Endothelial cell of umbilical vein (primary cell): ENCODE measurements around the gene CEP120. TPM values are rescaled to one million over a fixed set of nuclear protein-coding genes. Genes with fewer than 3 reads are reported as not detected.

ENCODE experiments used
- BruUV-seq: library from RNA; stranded (reverse); fragments of 400-500 nt; replicated peaks from 2 replicates; lab custom pipeline; 2021; lab: Mats Ljungman, UMichigan
- CTCF ChIA-PET: fragments of 300-600, 350-600 bp; sonication (Branson Sonifier 250); formaldehyde crosslinking; loops from one replicate; lab custom pipeline; 2021; ENCODE audit warnings: antibody characterized with exemption, inconsistent platforms; lab: Charles Lee
- POLR2A ChIA-PET: fragments of 300-600, 350-600 bp; sonication (Branson Sonifier 250); formaldehyde crosslinking; loops from one replicate; lab custom pipeline; 2021; ENCODE audit warnings: antibody characterized with exemption, inconsistent platforms; lab: Charles Lee
- DNase-seq: peaks from one replicate; pipeline ENCODE4 v3.0.0-alpha.2; 2011; ENCODE audit warnings: low read depth, low spot score
- FAIRE-seq: peaks from 2 replicates; lab custom pipeline; 2011; peaks lifted over from hg19 to GRCh38; lab: Jason Lieb, UNC
- H2AFZ ChIP-seq: 2 replicates; pipeline ENCODE4 v1.6.0; 2012; ENCODE audit warnings: low read depth, low read length, control low read depth, inconsistent platforms
- H3K27ac ChIP-seq: 2 replicates; pipeline ENCODE4 v1.5.1; 2011; ENCODE audit warnings: low read depth, mild to moderate bottlenecking, control low read depth, low read length, moderate library complexity; ENCODE audit not compliant: insufficient read depth
- H3K27me3 ChIP-seq, 2 experiments: 2 replicates each; pipeline versions ENCODE4 v1.6.0 to v1.6.1; 2011; ENCODE audit warnings: low read length in 2 of 2, mixed read lengths in 1 of 2; ENCODE audit not compliant: control insufficient read depth in 2 of 2, insufficient read depth in 2 of 2
- H3K36me3 ChIP-seq, 2 experiments: 2 replicates in 1 of 2; 3 replicates in 1 of 2; pipeline ENCODE4 v1.5.1; 2011; ENCODE audit warnings: low read length in 2 of 2, mild to moderate bottlenecking in 1 of 2, moderate library complexity in 1 of 2; ENCODE audit not compliant: control insufficient read depth in 2 of 2, insufficient read depth in 2 of 2; ENCODE audit errors: extremely low read depth in 1 of 2
- H3K4me1 ChIP-seq: 3 replicates; pipeline ENCODE4 v1.5.1; 2011; ENCODE audit warnings: mild to moderate bottlenecking, low read length; ENCODE audit not compliant: control insufficient read depth, insufficient read depth; ENCODE audit errors: extremely low read depth
- H3K4me2 ChIP-seq: 2 replicates; pipeline ENCODE4 v1.6.1; 2011; ENCODE audit warnings: low read length, control low read depth, mixed read lengths; ENCODE audit not compliant: insufficient read depth
- H3K4me3 ChIP-seq, 3 experiments: fragments of 200-600 bp in 1 of 3; sonication (generic), shearing (Covaris generic) in 1 of 3; replicated peaks in 1 of 3; 2 replicates each; pipeline ENCODE4 v1.5.1; 2011 to 2016; ENCODE audit warnings: control low read depth in 3 of 3, low read length in 3 of 3, mild to moderate bottlenecking in 2 of 3, inconsistent platforms in 1 of 3, low read depth in 1 of 3, moderate library complexity in 1 of 3; ENCODE audit not compliant: insufficient read depth in 1 of 3
- H3K79me2 ChIP-seq: 2 replicates; pipeline ENCODE4 v1.6.0; 2012; ENCODE audit warnings: low read length, inconsistent platforms; ENCODE audit not compliant: control insufficient read depth, insufficient read depth
- H3K9ac ChIP-seq: replicated peaks from 2 replicates; pipeline ENCODE3; 2011; ENCODE audit warnings: low read length, control low read depth; ENCODE audit not compliant: insufficient read depth; ENCODE audit errors: extremely low read depth
- H3K9me1 ChIP-seq: replicated peaks from 3 replicates; pipeline ENCODE4 v1.6.0; 2011; ENCODE audit warnings: mild to moderate bottlenecking, low read length; ENCODE audit not compliant: control insufficient read depth, insufficient read depth; ENCODE audit errors: extremely low read depth
- H3K9me3 ChIP-seq: replicated peaks from 2 replicates; pipeline ENCODE4 v1.5.1; 2012; ENCODE audit warnings: low read length, inconsistent platforms; ENCODE audit not compliant: control insufficient read depth, insufficient read depth
- H4K20me1 ChIP-seq: replicated peaks from 2 replicates; pipeline ENCODE3; 2011; ENCODE audit warnings: mild to moderate bottlenecking, low read length; ENCODE audit not compliant: control insufficient read depth, insufficient read depth; ENCODE audit errors: extremely low read depth
- CTCF ChIP-seq, 2 donors: IDR thresholded peaks; 1 replicate in 1 of 2; 2 replicates in 1 of 2; pipeline ENCODE4 v1.5.1; 2011; ENCODE audit warnings: low read length in 2 of 2, mild to moderate bottlenecking in 2 of 2, moderate library complexity in 2 of 2, control low read depth in 1 of 2, inconsistent platforms in 1 of 2, low read depth in 1 of 2; ENCODE audit not compliant: insufficient read depth in 1 of 2; ENCODE audit errors: extremely low read depth in 1 of 2
- FOS ChIP-seq: IDR thresholded peaks from 2 replicates; pipeline ENCODE4 v1.6.1; 2011; ENCODE audit warnings: mild to moderate bottlenecking, low read length, moderate library complexity, borderline replicate concordance; ENCODE audit not compliant: insufficient read depth
- GATA2 ChIP-seq: IDR thresholded peaks from 2 replicates; pipeline ENCODE4 v1.7.0; 2011; ENCODE audit warnings: low read depth, mild to moderate bottlenecking, moderate library complexity, mixed read lengths, low read length; ENCODE audit not compliant: insufficient read length, insufficient read depth
- JUN ChIP-seq: IDR thresholded peaks from 2 replicates; pipeline ENCODE4 v1.6.1; 2011; ENCODE audit warnings: borderline replicate concordance, low read depth; ENCODE audit not compliant: insufficient read length, insufficient read depth
- MAX ChIP-seq: IDR thresholded peaks from 2 replicates; pipeline ENCODE4 v1.6.1; 2011; ENCODE audit not compliant: insufficient read depth, insufficient read length
- MYC ChIP-seq: IDR thresholded peaks from one replicate; pipeline ENCODE4 v1.6.1; 2011; ENCODE audit warnings: mild to moderate bottlenecking, low read depth, low read length
- dilution Hi-C: fragments of 300-500 bp; cut with MboI; formaldehyde crosslinking; loops from one replicate; pipeline ENCODE4 v1.15.0; 2019; ENCODE audit warnings: low sequenced_read_pairs; ENCODE audit not compliant: extremely low pct_ligation_motif_present
- intact Hi-C: fragments of 100-400 bp; cut with micrococcal nuclease; formaldehyde crosslinking; loops from one replicate; pipeline ENCODE4 v1.10.0; 2022
- polyA plus RNA-seq, 4 experiments: library from polyadenylated mRNA; depleted of rRNA in 3 of 4; stranded (reverse) in 3 of 4; unstranded in 1 of 4; fragments of >200 nt; gene quantifications; 2 replicates each; pipeline versions ENCODE4 v1.2.1 to v1.2.3, GENCODE V29; 2011 to 2012; ENCODE audit warnings: missing spikeins in 1 of 4
- total RNA-seq: library from RNA; stranded (reverse); gene quantifications from 2 replicates; pipeline ENCODE4 v1.2.3, GENCODE V29; 2021

CEP120 gene
- total and polyA plus RNA-seq, 2 donors (not counting 3 experiments of a cell fraction or from before 2014, with no cell fraction given) = 6.6 to 18.8 TPM

- TF ChIP-seq MAX (no peak), MYC (no peak), FOS (no peak), CTCF (IDR thresholded peaks at IDR 0.05; ENCODE audit: extremely low read depth in 1 of 2, insufficient read depth in 1 of 2, low read depth in 1 of 2, low read length in 2 of 2) (no peak), GATA2 (no peak), JUN (no peak)
- POLR2A ChIA-PET = no interaction called here
- Histone ChIP-seq H3K9ac (no peak overlapping the region), H3K79me2 (no peaks in the 10 kb centered on the region), H3K9me3 (no peaks in the 10 kb centered on the region), H3K36me3 (no peaks in the 10 kb centered on the region), H2AFZ (no peak overlapping the region), H3K4me2 (no peak overlapping the region), H3K4me3 (no peak overlapping the region), H3K27me3 (no peaks in the 10 kb centered on the region), H3K4me1 (no peaks in the 10 kb centered on the region), H3K9me1 (no peaks in the 10 kb centered on the region), H4K20me1 (no peaks in the 10 kb centered on the region), H3K27ac (no peak overlapping the region)
- no TSS peak for BruUV-seq
- CTCF ChIA-PET = interaction anchor here (1.4 to 2.1 kb wide), 2 partner anchors 28 to 213 kb away, joined by 4 read pairs; no protein-coding TSS in a partner anchor
- intact Hi-C loops (no loop called here), dilution Hi-C loops (no loop called here)
- DNase-seq = no peak
- no peak for FAIRE-seq
Measured at GRCh38 chr5:123398058-123398733, 25.0 kb downstream of the CEP120 start.
